Endometrial microvascular endothelial cells (primary cell): ENCODE measurements around the gene MNT. TPM values are rescaled to one million over a fixed set of nuclear protein-coding genes. Genes with fewer than 3 reads are reported as not detected.

ENCODE experiments used
- in situ Hi-C: cut with HindIII; loops from 2 replicates; pipeline ENCODE4 v1.10.0; 2017; ENCODE audit warnings: low sequenced_read_pairs, low pct_unique_long_range_greater_than_20kb; ENCODE audit errors: inconsistent ontology term
- total RNA-seq: library from RNA; depleted of rRNA; stranded (reverse); fragments of >200 nt; gene quantifications from one replicate; pipeline ENCODE4 v1.2.3, GENCODE V29; 2015; ENCODE audit errors: inconsistent ontology term

MNT gene
- total RNA-seq, 1 donor from 2014 or later = 4.5 TPM

GRCh38 chr17:2398182-2398581, 2.7 kb downstream of the MNT start:
- in situ Hi-C loops = no loop called here

- in situ Hi-C loops = no loop called here
Measured at GRCh38 chr17:2397247-2398171, 3.4 kb downstream of the MNT start.

GRCh38 chr17:2396568-2397246, 4.2 kb downstream of the MNT start:
- in situ Hi-C loops = no loop called here

- in situ Hi-C loops = no loop called here
Measured at GRCh38 chr17:2396192-2396567, 4.7 kb downstream of the MNT start.

GRCh38 chr17:2395258-2396181, 5.3 kb downstream of the MNT start:
- in situ Hi-C loops = no loop called here

- in situ Hi-C loops = no loop called here
Measured at GRCh38 chr17:2394775-2395201, 6.1 kb downstream of the MNT start.

GRCh38 chr17:2393954-2394749, 6.7 kb downstream of the MNT start:
- in situ Hi-C loops = no loop called here

- in situ Hi-C loops = no loop called here
Measured at GRCh38 chr17:2393174-2393953, 7.5 kb downstream of the MNT start.

GRCh38 chr17:2392252-2393173, 8.3 kb downstream of the MNT start:
- in situ Hi-C loops = no loop called here

GRCh38 chr17:2391597-2392251, 9.1 kb downstream of the MNT start:
- in situ Hi-C loops = no loop called here

GRCh38 chr17:2390199-2390836, 10.5 kb downstream of the MNT start:
- in situ Hi-C loops = no loop called here

- in situ Hi-C loops = no loop called here
Measured at GRCh38 chr17:2388683-2389055, 12.2 kb downstream of the MNT start.

- in situ Hi-C loops = no loop called here
Measured at GRCh38 chr17:2388020-2388682, 12.7 kb downstream of the MNT start.

- in situ Hi-C loops = no loop called here
Measured at GRCh38 chr17:2387086-2388019, 13.5 kb downstream of the MNT start.
